ENCODE measurements around the gene ZNF764.
"Not testable (repeated sequence)": the region's sequence is repeated elsewhere in the genome, so short reads cannot be mapped to it uniquely, and the experiment has no call there.

GRCh38 chr16:30590869-30591268 is 32.7 kb upstream of the ZNF764 start:
- TF ChIP-seq, protein P1, sequence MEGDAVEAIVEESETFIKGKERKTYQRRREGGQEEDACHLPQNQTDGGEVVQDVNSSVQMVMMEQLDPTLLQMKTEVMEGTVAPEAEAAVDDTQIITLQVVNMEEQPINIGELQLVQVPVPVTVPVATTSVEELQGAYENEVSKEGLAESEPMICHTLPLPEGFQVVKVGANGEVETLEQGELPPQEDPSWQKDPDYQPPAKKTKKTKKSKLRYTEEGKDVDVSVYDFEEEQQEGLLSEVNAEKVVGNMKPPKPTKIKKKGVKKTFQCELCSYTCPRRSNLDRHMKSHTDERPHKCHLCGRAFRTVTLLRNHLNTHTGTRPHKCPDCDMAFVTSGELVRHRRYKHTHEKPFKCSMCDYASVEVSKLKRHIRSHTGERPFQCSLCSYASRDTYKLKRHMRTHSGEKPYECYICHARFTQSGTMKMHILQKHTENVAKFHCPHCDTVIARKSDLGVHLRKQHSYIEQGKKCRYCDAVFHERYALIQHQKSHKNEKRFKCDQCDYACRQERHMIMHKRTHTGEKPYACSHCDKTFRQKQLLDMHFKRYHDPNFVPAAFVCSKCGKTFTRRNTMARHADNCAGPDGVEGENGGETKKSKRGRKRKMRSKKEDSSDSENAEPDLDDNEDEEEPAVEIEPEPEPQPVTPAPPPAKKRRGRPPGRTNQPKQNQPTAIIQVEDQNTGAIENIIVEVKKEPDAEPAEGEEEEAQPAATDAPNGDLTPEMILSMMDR (IDR thresholded peaks at IDR 0.05), result not testable (repeated sequence)
- TF ChIP-seq POLR2AphosphoS5, POLR2A, EP300 (IDR thresholded peaks at IDR 0.05): not testable (repeated sequence)
